Hepatocyte (in vitro differentiated cells): ENCODE measurements around the gene ASAP2. TPM values are rescaled to one million over a fixed set of nuclear protein-coding genes. Genes with fewer than 3 reads are reported as not detected.
"Not testable (repeated sequence)": the region's sequence is repeated elsewhere in the genome, so short reads cannot be mapped to it uniquely, and the experiment has no call there.

Source experiments
- DNase-seq: peaks from one replicate; pipeline ENCODE4 v3.0.0-alpha.2; 2016; ENCODE audit warnings: low spot score
- H2AFZ ChIP-seq: fragments of 200-600 bp; sonication (generic); 2 replicates; pipeline ENCODE4 v1.6.0; 2016; ENCODE audit warnings: antibody characterized with exemption, mild to moderate bottlenecking
- H3K27ac ChIP-seq: fragments of 200-600 bp; sonication (generic); 2 replicates; pipeline ENCODE4 v1.5.1; 2016; ENCODE audit warnings: mild to moderate bottlenecking
- H3K27me3 ChIP-seq: fragments of 200-600 bp; sonication (generic); 2 replicates; pipeline ENCODE4 v1.6.1; 2016
- H3K36me3 ChIP-seq: fragments of 200-600 bp; sonication (generic); replicated peaks from 2 replicates; pipeline ENCODE4 v1.5.1; 2016; ENCODE audit warnings: low read depth; ENCODE audit not compliant: insufficient read depth
- H3K4me1 ChIP-seq: fragments of 200-600 bp; sonication (generic); 2 replicates; pipeline ENCODE4 v1.5.1; 2016; ENCODE audit warnings: mild to moderate bottlenecking, moderate library complexity; ENCODE audit not compliant: insufficient read depth
- H3K4me2 ChIP-seq: fragments of 200-600 bp; sonication (generic); 2 replicates; pipeline ENCODE4 v1.6.0; 2016
- H3K4me3 ChIP-seq: fragments of 200-600 bp; sonication (generic); 2 replicates; pipeline ENCODE4 v1.5.1; 2016; ENCODE audit warnings: mild to moderate bottlenecking
- H3K79me2 ChIP-seq: fragments of 200-600 bp; sonication (generic); 2 replicates; pipeline ENCODE4 v1.6.0; 2017; ENCODE audit warnings: mild to moderate bottlenecking
- H3K9me2 ChIP-seq: fragments of 200-600 bp; sonication (generic); replicated peaks from 2 replicates; pipeline ENCODE4 v1.6.0; 2017; ENCODE audit warnings: mild to moderate bottlenecking; ENCODE audit not compliant: insufficient read depth
- H3K9me3 ChIP-seq: fragments of 200-600 bp; sonication (generic); 2 replicates; pipeline ENCODE4 v1.5.1; 2016; ENCODE audit warnings: low read depth, mild to moderate bottlenecking
- H4K20me1 ChIP-seq: fragments of 200-600 bp; sonication (generic); 2 replicates; pipeline ENCODE4 v1.6.0; 2016; ENCODE audit warnings: mild to moderate bottlenecking; ENCODE audit not compliant: insufficient read depth, poor library complexity, severe bottlenecking
- EZH2 ChIP-seq: fragments of 200-600 bp; sonication (generic); IDR thresholded peaks from 2 replicates; pipeline ENCODE4 v1.6.1; 2016; ENCODE audit warnings: antibody characterized with exemption, mild to moderate bottlenecking, borderline replicate concordance
- EZH2phosphoT487 ChIP-seq: fragments of 200-600 bp; sonication (generic); IDR thresholded peaks from one replicate; pipeline ENCODE4 v1.6.1; 2018; ENCODE audit warnings: antibody characterized with exemption, mild to moderate bottlenecking, low read depth, moderate library complexity; ENCODE audit not compliant: unreplicated experiment, severe bottlenecking
- WGBS: methylation state at CpG from one replicate; pipeline ENCODE4 v1.1.6; 2016; ENCODE audit warnings: low lambda C conversion rate; ENCODE audit errors: missing lambda C conversion rate; 5-methylcytosine and 5-hydroxymethylcytosine counted together
- polyA plus RNA-seq: library from polyadenylated mRNA; unstranded; fragments of >200 nt; fragmentation: Nextera tagmentation; extraction: Ambion mirVana; gene quantifications from 2 replicates; pipeline ENCODE4 v1.2.1, GENCODE V29; 2016
- total RNA-seq: library from RNA; depleted of rRNA; stranded (reverse); fragments of >200 nt; gene quantifications from 2 replicates; pipeline ENCODE4 v1.2.3, GENCODE V29; 2014
- TF ChIP-seq, protein P1 (sequence below): fragments of 200-600 bp; sonication (generic); IDR thresholded peaks from 2 replicates; pipeline ENCODE4 v1.5.1; 2016; ENCODE audit warnings: antibody characterized with exemption, mild to moderate bottlenecking; ENCODE audit not compliant: poor library complexity

The ASAP2 gene
- total and polyA plus RNA-seq, 2 experiments from 2014 or later = 13.7 to 21.3 TPM

DNA sequence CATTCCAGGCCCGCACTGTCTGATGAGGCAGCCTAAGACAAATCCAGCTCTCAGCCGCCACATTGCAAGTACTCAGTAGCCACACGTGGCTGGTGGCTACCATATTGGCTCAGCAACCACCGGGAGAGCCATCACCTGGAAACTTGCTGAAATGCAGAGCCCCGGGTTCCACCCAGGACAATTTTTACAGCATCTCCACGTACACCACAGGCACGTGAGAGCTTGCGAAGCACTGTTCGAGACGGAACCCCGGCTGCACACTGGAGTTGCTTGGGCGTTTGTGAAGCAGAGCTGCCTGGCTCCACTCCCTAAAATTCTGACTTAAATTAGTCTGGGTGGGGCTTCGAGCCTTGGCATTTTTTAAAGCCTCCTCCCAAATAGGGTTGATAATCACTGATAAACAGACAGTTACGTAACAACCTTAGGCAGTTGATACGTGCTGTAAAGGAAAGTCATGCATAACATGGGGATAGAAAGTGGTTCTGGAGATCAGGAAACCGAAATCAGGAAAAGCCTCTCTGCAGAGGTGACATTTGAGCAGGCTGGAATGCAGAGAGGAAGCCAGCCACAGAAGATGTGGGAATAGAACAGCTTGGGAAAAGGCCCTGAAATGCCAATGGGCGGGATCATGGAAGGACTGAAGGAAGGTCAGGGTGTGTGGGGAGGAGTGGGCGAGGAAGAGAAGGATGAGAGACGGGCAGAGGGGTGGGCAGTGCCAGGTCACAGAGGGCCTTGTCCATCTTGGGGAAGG lies 6.2 kb downstream of the ASAP2 start:
- 83% methylated on average over 19 of the region's 19 CpGs for WGBS
- Histone ChIP-seq H3K4me3 (no peak overlapping the region), H3K79me2 (peaks cover 97% of the 10 kb centered on the region), H3K4me1 (peaks cover 29% of the 10 kb centered on the region), H3K9me2 (no peaks in the 10 kb centered on the region), H3K27me3 (no peaks in the 10 kb centered on the region), H3K4me2 (peak overlapping the region; percentile 59), H2AFZ (no peak overlapping the region), H3K9me3 (no peaks in the 10 kb centered on the region), H3K27ac (peak overlapping the region; percentile 69), H4K20me1 (peaks cover 36% of the 10 kb centered on the region), H3K36me3 (no peaks in the 10 kb centered on the region)
- DNase-seq = no peak
- TF ChIP-seq EZH2 (no peak), EZH2phosphoT487 (no peak)
- TF ChIP-seq, protein P1, sequence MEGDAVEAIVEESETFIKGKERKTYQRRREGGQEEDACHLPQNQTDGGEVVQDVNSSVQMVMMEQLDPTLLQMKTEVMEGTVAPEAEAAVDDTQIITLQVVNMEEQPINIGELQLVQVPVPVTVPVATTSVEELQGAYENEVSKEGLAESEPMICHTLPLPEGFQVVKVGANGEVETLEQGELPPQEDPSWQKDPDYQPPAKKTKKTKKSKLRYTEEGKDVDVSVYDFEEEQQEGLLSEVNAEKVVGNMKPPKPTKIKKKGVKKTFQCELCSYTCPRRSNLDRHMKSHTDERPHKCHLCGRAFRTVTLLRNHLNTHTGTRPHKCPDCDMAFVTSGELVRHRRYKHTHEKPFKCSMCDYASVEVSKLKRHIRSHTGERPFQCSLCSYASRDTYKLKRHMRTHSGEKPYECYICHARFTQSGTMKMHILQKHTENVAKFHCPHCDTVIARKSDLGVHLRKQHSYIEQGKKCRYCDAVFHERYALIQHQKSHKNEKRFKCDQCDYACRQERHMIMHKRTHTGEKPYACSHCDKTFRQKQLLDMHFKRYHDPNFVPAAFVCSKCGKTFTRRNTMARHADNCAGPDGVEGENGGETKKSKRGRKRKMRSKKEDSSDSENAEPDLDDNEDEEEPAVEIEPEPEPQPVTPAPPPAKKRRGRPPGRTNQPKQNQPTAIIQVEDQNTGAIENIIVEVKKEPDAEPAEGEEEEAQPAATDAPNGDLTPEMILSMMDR = no peak

DNA sequence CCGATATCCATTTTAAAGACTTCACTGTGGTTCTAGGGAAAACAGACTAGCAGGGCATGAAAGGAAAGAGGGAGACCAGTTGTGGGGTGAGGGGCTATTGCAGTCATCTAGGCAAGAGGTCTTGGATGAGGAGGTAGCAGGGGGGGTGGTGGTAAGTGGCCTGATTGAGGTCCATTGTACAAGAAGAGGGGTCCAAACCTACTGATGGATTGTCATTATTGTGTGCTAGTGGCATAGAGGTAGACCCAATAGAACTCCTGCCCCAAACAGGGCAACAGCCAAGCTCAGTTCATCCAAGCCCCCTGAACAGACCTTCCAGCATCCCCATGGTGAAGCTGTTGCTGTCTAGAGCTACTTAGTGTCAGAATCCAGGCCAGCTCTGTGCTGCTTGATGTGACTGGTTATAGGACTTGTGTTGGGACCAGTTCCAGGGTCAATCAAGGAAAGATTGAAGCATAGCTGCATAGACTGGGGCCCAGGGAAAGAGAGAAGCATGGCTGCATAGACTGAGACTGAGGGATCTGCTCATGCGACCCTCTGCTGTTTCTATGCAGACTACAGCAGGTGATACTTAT lies 7.0 kb downstream of the ASAP2 start:
- Histone ChIP-seq H3K27me3 (no peaks in the 10 kb centered on the region), H3K9me3 (no peaks in the 10 kb centered on the region), H4K20me1 (peaks cover 28% of the 10 kb centered on the region), H3K79me2 (peaks cover 97% of the 10 kb centered on the region), H3K9me2 (no peaks in the 10 kb centered on the region), H3K36me3 (no peaks in the 10 kb centered on the region), H2AFZ (no peak overlapping the region), H3K4me2 (no peak overlapping the region), H3K4me3 (no peak overlapping the region), H3K27ac (no peak overlapping the region), H3K4me1 (peaks cover 22% of the 10 kb centered on the region)
- WGBS = 96% methylated on average over 2 of the region's 2 CpGs
- no peak for TF ChIP-seq EZH2
- no peak for TF ChIP-seq EZH2phosphoT487
- DNase-seq = no peak

DNA sequence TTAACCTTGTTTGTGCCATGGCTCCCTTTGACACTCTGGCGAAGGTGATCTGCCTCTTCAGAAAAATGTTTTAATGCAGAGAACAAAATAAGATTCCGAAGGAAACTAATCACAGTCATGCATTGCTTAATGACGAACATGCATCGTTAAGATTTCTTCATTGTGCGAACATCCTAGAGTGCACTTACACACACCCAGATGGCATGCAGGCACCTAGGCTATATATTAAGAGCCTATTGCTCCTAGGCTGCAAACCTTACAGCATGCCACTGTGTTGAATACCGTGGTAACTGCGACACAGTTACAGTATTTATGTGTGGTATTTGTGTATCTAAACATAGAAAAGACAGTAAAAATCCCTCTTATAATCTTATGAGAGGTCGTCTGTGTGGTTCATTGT lies 8.3 kb downstream of the ASAP2 start:
- Histone ChIP-seq H3K9me3 (no peaks in the 10 kb centered on the region), H3K36me3 (no peaks in the 10 kb centered on the region), H3K4me1 (peaks cover 19% of the 10 kb centered on the region), H3K27ac (no peak overlapping the region), H3K4me3 (no peak overlapping the region), H3K4me2 (no peak overlapping the region), H4K20me1 (peaks cover 24% of the 10 kb centered on the region), H3K79me2 (peaks cover 97% of the 10 kb centered on the region), H2AFZ (no peak overlapping the region), H3K27me3 (no peaks in the 10 kb centered on the region), H3K9me2 (no peaks in the 10 kb centered on the region)
- DNase-seq = no peak
- WGBS = 84% methylated on average over 8 of the region's 8 CpGs
- TF ChIP-seq, protein P1 = no peak
- TF ChIP-seq EZH2 (no peak), EZH2phosphoT487 (no peak)

DNA sequence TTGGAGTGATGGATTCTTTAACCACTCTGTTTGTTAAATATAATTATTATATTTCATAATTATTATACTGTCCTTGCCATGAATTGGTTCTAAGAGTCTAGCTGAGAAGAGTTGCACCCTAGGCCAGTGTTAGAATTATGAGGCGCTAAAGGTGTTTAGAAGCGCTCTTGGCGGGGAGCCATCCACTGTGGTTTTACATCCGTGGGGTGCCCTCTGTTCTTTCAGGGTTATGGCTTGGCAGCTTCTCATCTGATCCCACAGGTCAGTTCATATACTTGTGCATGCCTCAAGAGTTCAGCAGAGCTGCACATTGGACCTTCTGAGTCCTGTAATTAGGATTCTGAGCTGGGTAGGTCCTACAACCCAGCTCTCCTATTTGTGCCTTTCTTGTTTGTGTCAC lies 9.1 kb downstream of the ASAP2 start:
- H3K9me2 ChIP-seq = no peaks in the 10 kb centered on the region
- no peak overlapping the region for H3K4me3 ChIP-seq
- peaks cover 4% of the 10 kb centered on the region for H3K36me3 ChIP-seq
- WGBS = 87% methylated on average over 4 of the region's 4 CpGs
- no peak overlapping the region for H3K27ac ChIP-seq
- DNase-seq = no peak
- TF ChIP-seq EZH2 (no peak), EZH2phosphoT487 (no peak)
- TF ChIP-seq, protein P1 = no peak
- no peak overlapping the region for H2AFZ ChIP-seq
- H3K9me3 ChIP-seq = no peaks in the 10 kb centered on the region
- H3K27me3 ChIP-seq = no peaks in the 10 kb centered on the region
- H3K79me2 ChIP-seq = peaks cover 97% of the 10 kb centered on the region
- peaks cover 24% of the 10 kb centered on the region for H4K20me1 ChIP-seq
- H3K4me1 ChIP-seq = peaks cover 18% of the 10 kb centered on the region
- no peak overlapping the region for H3K4me2 ChIP-seq

DNA sequence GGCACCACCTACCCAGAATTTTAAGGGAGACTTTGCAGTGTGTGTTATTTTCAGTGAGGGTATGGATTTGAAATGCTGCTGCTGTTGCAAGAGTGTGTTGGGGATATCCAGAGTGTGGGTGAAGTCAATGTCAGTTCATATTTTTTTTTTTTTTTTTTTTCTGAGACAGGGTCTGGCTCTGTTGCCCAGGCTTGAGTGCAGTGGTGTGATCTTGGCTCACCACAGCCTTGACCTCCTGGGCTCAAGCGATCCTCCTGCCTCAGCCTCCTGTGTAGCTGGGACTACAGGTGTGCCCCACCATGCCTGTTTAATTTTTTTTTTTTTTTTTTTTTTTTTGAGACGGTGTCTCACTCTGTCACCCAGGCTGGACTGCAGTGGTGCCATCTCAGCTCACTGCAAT lies 9.5 kb downstream of the ASAP2 start:
- H2AFZ ChIP-seq, H3K4me3 ChIP-seq, H3K9me2 ChIP-seq, H3K36me3 ChIP-seq, H3K4me2 ChIP-seq, H3K27me3 ChIP-seq, H3K27ac ChIP-seq, H3K9me3 ChIP-seq, DNase-seq: not testable (repeated sequence)
- WGBS = 93% methylated on average over 2 of the region's 2 CpGs
- peaks cover 23% of the 10 kb centered on the region for H4K20me1 ChIP-seq
- H3K4me1 ChIP-seq = peaks cover 18% of the 10 kb centered on the region
- H3K79me2 ChIP-seq = peaks cover 97% of the 10 kb centered on the region
